Endothelial cell of umbilical vein (primary cell): ENCODE measurements around the gene GRAMD1B. TPM values are rescaled to one million over a fixed set of nuclear protein-coding genes. Genes with fewer than 3 reads are reported as not detected.

Experiments
- BruUV-seq: library from RNA; stranded (reverse); fragments of 400-500 nt; replicated peaks from 2 replicates; lab custom pipeline; 2021; lab: Mats Ljungman, UMichigan
- CTCF ChIA-PET: fragments of 300-600, 350-600 bp; sonication (Branson Sonifier 250); formaldehyde crosslinking; loops from one replicate; lab custom pipeline; 2021; ENCODE audit warnings: antibody characterized with exemption, inconsistent platforms; lab: Charles Lee
- POLR2A ChIA-PET: fragments of 300-600, 350-600 bp; sonication (Branson Sonifier 250); formaldehyde crosslinking; loops from one replicate; lab custom pipeline; 2021; ENCODE audit warnings: antibody characterized with exemption, inconsistent platforms; lab: Charles Lee
- DNase-seq: peaks from one replicate; pipeline ENCODE4 v3.0.0-alpha.2; 2011; ENCODE audit warnings: low read depth, low spot score
- FAIRE-seq: peaks from 2 replicates; lab custom pipeline; 2011; peaks lifted over from hg19 to GRCh38; lab: Jason Lieb, UNC
- H2AFZ ChIP-seq: 2 replicates; pipeline ENCODE4 v1.6.0; 2012; ENCODE audit warnings: low read depth, low read length, control low read depth, inconsistent platforms
- H3K27ac ChIP-seq: 2 replicates; pipeline ENCODE4 v1.5.1; 2011; ENCODE audit warnings: low read depth, mild to moderate bottlenecking, control low read depth, low read length, moderate library complexity; ENCODE audit not compliant: insufficient read depth
- H3K27me3 ChIP-seq, 2 experiments: 2 replicates each; pipeline versions ENCODE4 v1.6.0 to v1.6.1; 2011; ENCODE audit warnings: low read length in 2 of 2, mixed read lengths in 1 of 2; ENCODE audit not compliant: control insufficient read depth in 2 of 2, insufficient read depth in 2 of 2
- H3K36me3 ChIP-seq, 2 experiments: 2 replicates in 1 of 2; 3 replicates in 1 of 2; pipeline ENCODE4 v1.5.1; 2011; ENCODE audit warnings: low read length in 2 of 2, mild to moderate bottlenecking in 1 of 2, moderate library complexity in 1 of 2; ENCODE audit not compliant: control insufficient read depth in 2 of 2, insufficient read depth in 2 of 2; ENCODE audit errors: extremely low read depth in 1 of 2
- H3K4me1 ChIP-seq: 3 replicates; pipeline ENCODE4 v1.5.1; 2011; ENCODE audit warnings: mild to moderate bottlenecking, low read length; ENCODE audit not compliant: control insufficient read depth, insufficient read depth; ENCODE audit errors: extremely low read depth
- H3K4me2 ChIP-seq: 2 replicates; pipeline ENCODE4 v1.6.1; 2011; ENCODE audit warnings: low read length, control low read depth, mixed read lengths; ENCODE audit not compliant: insufficient read depth
- H3K4me3 ChIP-seq, 3 experiments: fragments of 200-600 bp in 1 of 3; sonication (generic), shearing (Covaris generic) in 1 of 3; replicated peaks in 1 of 3; 2 replicates each; pipeline ENCODE4 v1.5.1; 2011 to 2016; ENCODE audit warnings: control low read depth in 3 of 3, low read length in 3 of 3, mild to moderate bottlenecking in 2 of 3, inconsistent platforms in 1 of 3, low read depth in 1 of 3, moderate library complexity in 1 of 3; ENCODE audit not compliant: insufficient read depth in 1 of 3
- H3K79me2 ChIP-seq: 2 replicates; pipeline ENCODE4 v1.6.0; 2012; ENCODE audit warnings: low read length, inconsistent platforms; ENCODE audit not compliant: control insufficient read depth, insufficient read depth
- H3K9ac ChIP-seq: replicated peaks from 2 replicates; pipeline ENCODE3; 2011; ENCODE audit warnings: low read length, control low read depth; ENCODE audit not compliant: insufficient read depth; ENCODE audit errors: extremely low read depth
- H3K9me1 ChIP-seq: replicated peaks from 3 replicates; pipeline ENCODE4 v1.6.0; 2011; ENCODE audit warnings: mild to moderate bottlenecking, low read length; ENCODE audit not compliant: control insufficient read depth, insufficient read depth; ENCODE audit errors: extremely low read depth
- H3K9me3 ChIP-seq: replicated peaks from 2 replicates; pipeline ENCODE4 v1.5.1; 2012; ENCODE audit warnings: low read length, inconsistent platforms; ENCODE audit not compliant: control insufficient read depth, insufficient read depth
- H4K20me1 ChIP-seq: replicated peaks from 2 replicates; pipeline ENCODE3; 2011; ENCODE audit warnings: mild to moderate bottlenecking, low read length; ENCODE audit not compliant: control insufficient read depth, insufficient read depth; ENCODE audit errors: extremely low read depth
- EZH2 ChIP-seq: IDR thresholded peaks from 2 replicates; pipeline ENCODE4 v1.6.1; 2012; ENCODE audit warnings: borderline replicate concordance, low read depth, mild to moderate bottlenecking, moderate library complexity, low read length, inconsistent platforms; ENCODE audit not compliant: severe bottlenecking
- FOS ChIP-seq: IDR thresholded peaks from 2 replicates; pipeline ENCODE4 v1.6.1; 2011; ENCODE audit warnings: mild to moderate bottlenecking, low read length, moderate library complexity, borderline replicate concordance; ENCODE audit not compliant: insufficient read depth
- GATA2 ChIP-seq: IDR thresholded peaks from 2 replicates; pipeline ENCODE4 v1.7.0; 2011; ENCODE audit warnings: low read depth, mild to moderate bottlenecking, moderate library complexity, mixed read lengths, low read length; ENCODE audit not compliant: insufficient read length, insufficient read depth
- JUN ChIP-seq: IDR thresholded peaks from 2 replicates; pipeline ENCODE4 v1.6.1; 2011; ENCODE audit warnings: borderline replicate concordance, low read depth; ENCODE audit not compliant: insufficient read length, insufficient read depth
- MAX ChIP-seq: IDR thresholded peaks from 2 replicates; pipeline ENCODE4 v1.6.1; 2011; ENCODE audit not compliant: insufficient read depth, insufficient read length
- MYC ChIP-seq: IDR thresholded peaks from one replicate; pipeline ENCODE4 v1.6.1; 2011; ENCODE audit warnings: mild to moderate bottlenecking, low read depth, low read length
- POLR2A ChIP-seq: IDR thresholded peaks from 2 replicates; pipeline ENCODE4 v1.6.1; 2012; ENCODE audit warnings: low read depth, mild to moderate bottlenecking, control low read depth, low read length
- POLR2AphosphoS5 ChIP-seq: IDR thresholded peaks from 2 replicates; pipeline ENCODE4 v1.6.1; 2012; ENCODE audit warnings: low read depth, mild to moderate bottlenecking, control low read depth, low read length, moderate library complexity; ENCODE audit not compliant: insufficient read depth
- dilution Hi-C: fragments of 300-500 bp; cut with MboI; formaldehyde crosslinking; loops from one replicate; pipeline ENCODE4 v1.15.0; 2019; ENCODE audit warnings: low sequenced_read_pairs; ENCODE audit not compliant: extremely low pct_ligation_motif_present
- intact Hi-C: fragments of 100-400 bp; cut with micrococcal nuclease; formaldehyde crosslinking; loops from one replicate; pipeline ENCODE4 v1.10.0; 2022
- polyA plus RNA-seq, 4 experiments: library from polyadenylated mRNA; depleted of rRNA in 3 of 4; stranded (reverse) in 3 of 4; unstranded in 1 of 4; fragments of >200 nt; gene quantifications; 2 replicates each; pipeline versions ENCODE4 v1.2.1 to v1.2.3, GENCODE V29; 2011 to 2012; ENCODE audit warnings: missing spikeins in 1 of 4
- total RNA-seq: library from RNA; stranded (reverse); gene quantifications from 2 replicates; pipeline ENCODE4 v1.2.3, GENCODE V29; 2021
- TF ChIP-seq, protein P1 (sequence below), 2 donors: IDR thresholded peaks; 1 replicate in 1 of 2; 2 replicates in 1 of 2; pipeline ENCODE4 v1.5.1; 2011; ENCODE audit warnings: low read length in 2 of 2, mild to moderate bottlenecking in 2 of 2, moderate library complexity in 2 of 2, control low read depth in 1 of 2, inconsistent platforms in 1 of 2, low read depth in 1 of 2; ENCODE audit not compliant: insufficient read depth in 1 of 2; ENCODE audit errors: extremely low read depth in 1 of 2

GRAMD1B gene
- total and polyA plus RNA-seq, 2 donors (not counting 3 experiments of a cell fraction or from before 2014, with no cell fraction given): 5.1 to 11.1 TPM

DNA sequence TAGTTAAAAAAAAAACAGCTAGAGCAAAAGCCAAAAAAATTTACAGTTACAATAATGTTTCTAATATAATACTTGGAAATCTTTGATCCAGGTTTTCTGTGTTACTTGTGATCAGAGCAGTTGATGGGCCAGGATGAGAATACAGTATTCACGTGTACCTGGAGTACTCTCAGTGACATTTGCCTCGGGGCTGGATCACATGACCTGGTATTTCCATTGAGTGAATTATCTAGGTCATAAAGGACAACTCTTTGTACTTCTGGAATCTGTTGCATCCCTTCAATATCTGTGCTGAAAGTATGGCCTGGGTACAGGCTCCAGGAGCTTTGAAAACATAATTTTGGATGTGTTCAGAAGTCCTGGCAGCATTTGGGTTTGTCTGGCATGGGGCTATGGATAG is 93.5 kb downstream of the GRAMD1B start:
- Histone ChIP-seq H3K36me3 (no peaks in the 10 kb centered on the region), H3K9ac (no peak overlapping the region), H3K27me3 (peaks cover 0 to under 1% of the 10 kb centered on the region in 2 experiments), H2AFZ (no peak overlapping the region), H4K20me1 (no peaks in the 10 kb centered on the region), H3K9me3 (no peaks in the 10 kb centered on the region), H3K4me2 (no peak overlapping the region), H3K9me1 (no peaks in the 10 kb centered on the region), H3K4me3 (no peak overlapping the region), H3K4me1 (no peaks in the 10 kb centered on the region), H3K27ac (no peak overlapping the region), H3K79me2 (no peaks in the 10 kb centered on the region)
- no peak for TF ChIP-seq GATA2
- TF ChIP-seq EZH2: no peak
- TF ChIP-seq FOS: no peak
- TF ChIP-seq MYC: no peak
- TF ChIP-seq POLR2AphosphoS5: no peak
- no peak for TF ChIP-seq MAX
- TF ChIP-seq, protein P1, sequence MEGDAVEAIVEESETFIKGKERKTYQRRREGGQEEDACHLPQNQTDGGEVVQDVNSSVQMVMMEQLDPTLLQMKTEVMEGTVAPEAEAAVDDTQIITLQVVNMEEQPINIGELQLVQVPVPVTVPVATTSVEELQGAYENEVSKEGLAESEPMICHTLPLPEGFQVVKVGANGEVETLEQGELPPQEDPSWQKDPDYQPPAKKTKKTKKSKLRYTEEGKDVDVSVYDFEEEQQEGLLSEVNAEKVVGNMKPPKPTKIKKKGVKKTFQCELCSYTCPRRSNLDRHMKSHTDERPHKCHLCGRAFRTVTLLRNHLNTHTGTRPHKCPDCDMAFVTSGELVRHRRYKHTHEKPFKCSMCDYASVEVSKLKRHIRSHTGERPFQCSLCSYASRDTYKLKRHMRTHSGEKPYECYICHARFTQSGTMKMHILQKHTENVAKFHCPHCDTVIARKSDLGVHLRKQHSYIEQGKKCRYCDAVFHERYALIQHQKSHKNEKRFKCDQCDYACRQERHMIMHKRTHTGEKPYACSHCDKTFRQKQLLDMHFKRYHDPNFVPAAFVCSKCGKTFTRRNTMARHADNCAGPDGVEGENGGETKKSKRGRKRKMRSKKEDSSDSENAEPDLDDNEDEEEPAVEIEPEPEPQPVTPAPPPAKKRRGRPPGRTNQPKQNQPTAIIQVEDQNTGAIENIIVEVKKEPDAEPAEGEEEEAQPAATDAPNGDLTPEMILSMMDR (IDR thresholded peaks at IDR 0.05; ENCODE audit: extremely low read depth in 1 of 2, insufficient read depth in 1 of 2, low read depth in 1 of 2, low read length in 2 of 2): no peak
- TF ChIP-seq POLR2A: no peak
- no peak for TF ChIP-seq JUN
- CTCF ChIA-PET: interaction anchor here (2.2 kb wide), 1 partner anchor 12 kb away, joined by 10 read pairs; no protein-coding TSS in a partner anchor
- POLR2A ChIA-PET: no interaction called here
- BruUV-seq: no TSS peak
- DNase-seq (no peak), FAIRE-seq (no peak)
- dilution Hi-C loops: no loop called here
- intact Hi-C loops: no loop called here
